ENCODE data around the gene CXXC1.
A peak's percentile ranks its signal among the peaks of the same experiment; 100 is the strongest.

The CXXC1 gene

DNA sequence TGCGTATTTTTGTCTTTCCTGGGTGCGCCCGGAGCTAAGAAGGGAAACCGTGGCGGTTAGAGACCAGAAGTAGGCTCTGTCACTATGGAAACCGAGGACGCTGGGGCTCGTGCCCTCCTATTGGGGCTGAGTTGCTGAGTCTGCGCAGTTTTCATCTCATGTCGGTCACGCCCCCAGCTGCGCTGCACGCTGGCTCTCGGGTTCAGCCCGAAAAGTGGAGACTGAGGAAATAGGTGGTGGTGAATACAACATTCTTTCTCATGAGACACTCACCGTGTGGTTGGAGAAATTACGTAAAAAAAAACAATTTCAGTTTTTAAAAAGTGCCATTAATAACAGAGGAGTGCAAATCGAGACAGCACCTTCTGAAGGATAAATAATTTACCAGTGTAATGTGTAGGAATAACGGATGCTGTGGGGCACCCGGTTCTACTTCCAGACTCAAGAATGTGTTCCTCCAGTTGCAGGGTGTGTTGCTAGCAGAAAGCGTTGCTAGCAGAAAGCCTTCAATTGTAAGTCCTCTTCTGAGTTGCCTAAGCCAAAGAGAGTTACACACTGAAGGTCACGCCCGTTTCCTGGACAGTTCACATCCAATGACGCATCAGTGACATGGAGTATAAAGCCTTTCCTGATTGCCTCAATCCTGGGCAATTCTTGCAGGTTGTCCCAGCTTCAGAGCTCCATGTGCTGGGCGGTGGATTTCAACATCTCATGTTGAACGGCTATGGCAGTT is 20.4 kb upstream of the CXXC1 start:
- Histone ChIP-seq H3K27ac (peak overlapping the region; percentile 67), H3K9me3 (ENCODE audit: control insufficient read depth, low read length) (no peaks in the 10 kb centered on the region), H3K4me2 (ENCODE audit: low read length) (peak overlapping the region; percentile 76), H3K27me3 (ENCODE audit: control insufficient read depth, insufficient read depth, low read length) (no peaks in the 10 kb centered on the region), H3K9ac (no peak overlapping the region), H3K4me3 (ENCODE audit: low read depth, low read length) (peak overlapping the region; percentile 67), H3K79me2 (no peaks in the 10 kb centered on the region), H3K4me1 (peaks cover 21% of the 10 kb centered on the region), H3K36me3 (ENCODE audit: control insufficient read depth, insufficient read depth, low read length) (no peaks in the 10 kb centered on the region), H2AFZ (peak overlapping the region; percentile 76)
- TF ChIP-seq, protein P1, sequence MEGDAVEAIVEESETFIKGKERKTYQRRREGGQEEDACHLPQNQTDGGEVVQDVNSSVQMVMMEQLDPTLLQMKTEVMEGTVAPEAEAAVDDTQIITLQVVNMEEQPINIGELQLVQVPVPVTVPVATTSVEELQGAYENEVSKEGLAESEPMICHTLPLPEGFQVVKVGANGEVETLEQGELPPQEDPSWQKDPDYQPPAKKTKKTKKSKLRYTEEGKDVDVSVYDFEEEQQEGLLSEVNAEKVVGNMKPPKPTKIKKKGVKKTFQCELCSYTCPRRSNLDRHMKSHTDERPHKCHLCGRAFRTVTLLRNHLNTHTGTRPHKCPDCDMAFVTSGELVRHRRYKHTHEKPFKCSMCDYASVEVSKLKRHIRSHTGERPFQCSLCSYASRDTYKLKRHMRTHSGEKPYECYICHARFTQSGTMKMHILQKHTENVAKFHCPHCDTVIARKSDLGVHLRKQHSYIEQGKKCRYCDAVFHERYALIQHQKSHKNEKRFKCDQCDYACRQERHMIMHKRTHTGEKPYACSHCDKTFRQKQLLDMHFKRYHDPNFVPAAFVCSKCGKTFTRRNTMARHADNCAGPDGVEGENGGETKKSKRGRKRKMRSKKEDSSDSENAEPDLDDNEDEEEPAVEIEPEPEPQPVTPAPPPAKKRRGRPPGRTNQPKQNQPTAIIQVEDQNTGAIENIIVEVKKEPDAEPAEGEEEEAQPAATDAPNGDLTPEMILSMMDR (IDR thresholded peaks at IDR 0.05) = no peak

DNA sequence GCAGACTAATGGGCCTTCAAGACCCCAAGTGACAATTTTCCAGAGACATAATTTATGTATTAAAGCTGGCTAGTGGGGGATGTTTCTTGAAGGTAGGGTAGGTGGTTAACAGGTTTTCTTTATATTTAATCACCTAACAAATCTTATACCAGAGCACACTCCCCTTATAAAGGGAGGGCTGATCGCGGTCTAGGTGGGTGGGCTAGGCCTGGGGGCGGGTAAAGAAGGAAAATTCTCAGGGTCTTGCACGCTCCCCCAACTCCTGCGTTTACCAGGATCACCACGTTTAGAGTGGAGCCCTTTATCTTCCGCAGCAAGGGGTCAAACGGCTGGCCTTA is 19.9 kb upstream of the CXXC1 start:
- no peaks in the 10 kb centered on the region for H3K36me3 ChIP-seq (ENCODE audit: control insufficient read depth, insufficient read depth, low read length)
- H2AFZ ChIP-seq = peak overlapping the region; percentile 76
- no peaks in the 10 kb centered on the region for H3K9me3 ChIP-seq (ENCODE audit: control insufficient read depth, low read length)
- no peaks in the 10 kb centered on the region for H3K79me2 ChIP-seq
- TF ChIP-seq, protein P1 (IDR thresholded peaks at IDR 0.05) = no peak
- H3K4me1 ChIP-seq = peaks cover 17% of the 10 kb centered on the region
- H3K27me3 ChIP-seq (ENCODE audit: control insufficient read depth, insufficient read depth, low read length) = no peaks in the 10 kb centered on the region
- H3K9ac ChIP-seq = no peak overlapping the region
- peak overlapping the region; percentile 76 for H3K4me2 ChIP-seq (ENCODE audit: low read length)
- H3K4me3 ChIP-seq (ENCODE audit: low read depth, low read length) = peak overlapping the region; percentile 67
- peak overlapping the region; percentile 67 for H3K27ac ChIP-seq

DNA sequence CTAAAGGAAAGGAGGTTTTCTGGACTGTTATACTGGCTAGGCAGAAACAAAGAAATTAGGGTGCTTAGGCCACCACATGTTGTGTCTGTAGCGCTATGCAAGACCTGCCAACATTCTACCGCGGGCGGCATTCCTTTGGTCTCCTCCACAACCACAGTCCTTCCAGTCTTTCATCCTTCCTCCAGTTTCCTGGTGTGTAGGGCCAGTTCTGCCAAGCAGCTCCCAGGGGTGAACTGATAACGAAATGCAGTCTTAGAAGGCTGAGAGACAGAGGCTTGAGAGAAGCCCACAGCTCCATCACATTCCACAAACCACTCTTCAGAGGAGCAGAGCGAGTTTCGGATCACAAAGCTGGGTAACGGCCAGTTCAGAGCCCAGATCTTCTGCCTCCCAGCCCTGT is 19.5 kb upstream of the CXXC1 start:
- Histone ChIP-seq H3K9me3 (ENCODE audit: control insufficient read depth, low read length) (no peaks in the 10 kb centered on the region), H3K9ac (no peak overlapping the region), H3K27ac (peak overlapping the region; percentile 67)

DNA sequence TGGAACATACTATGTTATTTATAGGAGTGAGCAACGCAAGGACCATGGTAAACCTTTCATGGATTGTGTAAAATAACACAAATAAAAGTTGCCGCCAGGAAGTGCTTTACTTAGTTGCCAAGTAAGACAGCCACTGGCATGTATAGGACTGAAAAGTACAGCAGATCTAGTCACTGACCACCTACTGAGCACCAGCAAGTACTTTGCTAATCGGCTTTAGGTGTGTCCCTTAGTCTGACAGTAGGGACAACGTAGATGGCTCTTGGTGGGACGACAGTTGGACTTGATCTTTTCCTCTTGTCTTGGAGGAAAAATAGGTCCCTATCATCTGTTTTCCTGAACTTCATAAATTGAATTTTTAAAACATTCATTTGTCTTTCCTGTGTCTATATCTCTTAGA is 13.6 kb upstream of the CXXC1 start:
- no peaks in the 10 kb centered on the region for H3K9me3 ChIP-seq (ENCODE audit: control insufficient read depth, low read length)
- no peak overlapping the region for H3K4me3 ChIP-seq (ENCODE audit: low read depth, low read length)
- no peak overlapping the region for H3K27ac ChIP-seq
- H2AFZ ChIP-seq = no peak overlapping the region
- no peaks in the 10 kb centered on the region for H3K36me3 ChIP-seq (ENCODE audit: control insufficient read depth, insufficient read depth, low read length)
- no peak overlapping the region for H3K4me2 ChIP-seq (ENCODE audit: low read length)
- H3K79me2 ChIP-seq = no peaks in the 10 kb centered on the region
- H3K9ac ChIP-seq = no peak overlapping the region
- no peaks in the 10 kb centered on the region for H3K27me3 ChIP-seq (ENCODE audit: control insufficient read depth, insufficient read depth, low read length)
- TF ChIP-seq, protein P1 (IDR thresholded peaks at IDR 0.05) = no peak
- H3K4me1 ChIP-seq = peaks cover 2% of the 10 kb centered on the region

More for the DNA sequence above, 19.5 kb upstream of the CXXC1 start:
- peak overlapping the region; percentile 67 for H3K4me3 ChIP-seq (ENCODE audit: low read depth, low read length)
- H3K27me3 ChIP-seq (ENCODE audit: control insufficient read depth, insufficient read depth, low read length) = no peaks in the 10 kb centered on the region
- H3K4me2 ChIP-seq (ENCODE audit: low read length) = peak overlapping the region; percentile 76
- H3K36me3 ChIP-seq (ENCODE audit: control insufficient read depth, insufficient read depth, low read length) = no peaks in the 10 kb centered on the region
- TF ChIP-seq, protein P1 (IDR thresholded peaks at IDR 0.05) = no peak
- no peaks in the 10 kb centered on the region for H3K79me2 ChIP-seq
- H2AFZ ChIP-seq = peak overlapping the region; percentile 76
- peaks cover 13% of the 10 kb centered on the region for H3K4me1 ChIP-seq

Measured in parathyroid adenoma (tissue), 2 donors.